Stimulated activated CD8-positive, alpha-beta memory T cell treated with anti-CD3 and anti-CD28 coated beads, Interleukin-4, amount 100 ng/mL, for 1 hour (primary cell): ENCODE results near the gene FBN2.

ENCODE experiments used
- DNase-seq, 2 donors: peaks; one replicate each; pipeline ENCODE4 v3.0.0-alpha.2; 2020; ENCODE audit warnings: low read depth in 2 of 2, low spot score in 1 of 2

Gene FBN2

GRCh38 chr5:128538000-128538249 lies at the start of gene FBN2:
FBN2 (minus strand) TSS chr5:128538245; CDS start chr5:128537603, 642 bp downstream.
- no peak for DNase-seq

- DNase-seq: no peak
These were observed 49.2 kb upstream of the FBN2 start for GRCh38 chr5:128587275-128587674.

GRCh38 chr5:128586848-128587247 lies 48.8 kb upstream of the FBN2 start:
- no peak for DNase-seq

- DNase-seq: no peak
These were observed 41.6 kb upstream of the FBN2 start for GRCh38 chr5:128579639-128580038.

GRCh38 chr5:128579093-128579492 lies 41.0 kb upstream of the FBN2 start:
- no peak for DNase-seq

GRCh38 chr5:128574041-128574440 lies 36.0 kb upstream of the FBN2 start:
- DNase-seq: no peak

GRCh38 chr5:128572930-128573319 lies 34.9 kb upstream of the FBN2 start:
- DNase-seq: no peak

GRCh38 chr5:128572051-128572929 lies 34.2 kb upstream of the FBN2 start:
- DNase-seq: no peak

- DNase-seq: no peak
These were observed 28.1 kb upstream of the FBN2 start for GRCh38 chr5:128566178-128566577.

- no peak for DNase-seq
These were observed 21.6 kb upstream of the FBN2 start for GRCh38 chr5:128559300-128560297.

- no peak for DNase-seq
These were observed 15.7 kb upstream of the FBN2 start for GRCh38 chr5:128553747-128554146.

GRCh38 chr5:128551476-128551875 lies 13.4 kb upstream of the FBN2 start:
- DNase-seq: no peak

- DNase-seq: no peak
These were observed 11.5 kb upstream of the FBN2 start for GRCh38 chr5:128549496-128549895.

- DNase-seq: no peak
These were observed 8.7 kb upstream of the FBN2 start for GRCh38 chr5:128546658-128547281.

- no peak for DNase-seq
These were observed 3.3 kb upstream of the FBN2 start for GRCh38 chr5:128541385-128541784.

- DNase-seq: no peak
These were observed 989 bp upstream of the FBN2 start for GRCh38 chr5:128539038-128539429.

- no peak for DNase-seq
These were observed 399 bp upstream of the FBN2 start for GRCh38 chr5:128538250-128539037.

GRCh38 chr5:128537221-128537999 lies 635 bp downstream of the FBN2 start:
- no peak for DNase-seq

- no peak for DNase-seq
These were observed 1.5 kb downstream of the FBN2 start for GRCh38 chr5:128536254-128537220.
